Loucy (cell line): ENCODE measurements around the gene DCXR.

Source experiments
- H2AFZ ChIP-seq: fragments of 200-600 bp; sonication (generic); 2 replicates; pipeline ENCODE4 v1.6.0; 2016; ENCODE audit warnings: antibody characterized with exemption, mild to moderate bottlenecking, low read length, moderate library complexity
- H3F3A ChIP-seq: fragments of 200-600 bp; 2 replicates; pipeline ENCODE4 v1.6.0; 2016; ENCODE audit warnings: antibody characterized with exemption, low read depth, mild to moderate bottlenecking
- H3K27me3 ChIP-seq: fragments of 200-600 bp; sonication (generic); 2 replicates; pipeline ENCODE4 v1.6.1; 2014; ENCODE audit warnings: low read length, mild to moderate bottlenecking; ENCODE audit not compliant: insufficient read depth, poor library complexity, severe bottlenecking
- H3K36me3 ChIP-seq: fragments of 200-600 bp; sonication (generic); 2 replicates; pipeline ENCODE4 v1.6.1; 2016; ENCODE audit warnings: low read length; ENCODE audit not compliant: insufficient read depth
- H3K4me1 ChIP-seq: fragments of 200-600 bp; sonication (generic); 2 replicates; pipeline ENCODE4 v1.5.1; 2014; ENCODE audit warnings: low read length, mild to moderate bottlenecking; ENCODE audit not compliant: insufficient read depth, poor library complexity, severe bottlenecking
- H3K4me2 ChIP-seq: fragments of 200-600 bp; sonication (generic); 2 replicates; pipeline ENCODE4 v1.6.0; 2014; ENCODE audit warnings: antibody characterized with exemption, low read length, low read depth, mild to moderate bottlenecking; ENCODE audit not compliant: poor library complexity, severe bottlenecking
- H3K4me3 ChIP-seq: fragments of 200-600 bp; sonication (generic); 2 replicates; pipeline ENCODE4 v1.5.1; 2014; ENCODE audit warnings: low read length, mild to moderate bottlenecking, mixed read lengths; ENCODE audit not compliant: poor library complexity, severe bottlenecking
- H3K79me2 ChIP-seq: fragments of 200-600 bp; sonication (generic); 2 replicates; pipeline ENCODE4 v1.6.1; 2014; ENCODE audit warnings: low read length; ENCODE audit not compliant: insufficient read depth
- H3K9ac ChIP-seq: fragments of 200-600 bp; sonication (generic); 2 replicates; pipeline ENCODE4 v1.6.0; 2014; ENCODE audit warnings: mild to moderate bottlenecking, low read depth, low read length, moderate library complexity; ENCODE audit not compliant: poor library complexity, severe bottlenecking
- H3K9me2 ChIP-seq: fragments of 200-600 bp; sonication (generic); replicated peaks from 2 replicates; pipeline ENCODE4 v1.6.1; 2016; ENCODE audit warnings: low read depth, low read length, mixed read lengths
- H3K9me3 ChIP-seq: fragments of 200-600 bp; sonication (generic); 2 replicates; pipeline ENCODE4 v1.6.1; 2014; ENCODE audit warnings: mild to moderate bottlenecking, antibody characterized with exemption, low read length, low read depth; ENCODE audit not compliant: insufficient read depth
- H4K20me1 ChIP-seq: fragments of 200-600 bp; sonication (generic); 2 replicates; pipeline ENCODE4 v1.6.0; 2014; ENCODE audit warnings: antibody characterized with exemption, low read length, mild to moderate bottlenecking; ENCODE audit not compliant: insufficient read depth, poor library complexity, severe bottlenecking
- EZH2phosphoT487 ChIP-seq: fragments of 200-600 bp; IDR thresholded peaks from 2 replicates; pipeline ENCODE4 v1.6.1; 2018; ENCODE audit warnings: antibody characterized with exemption, mild to moderate bottlenecking, moderate library complexity, borderline replicate concordance
- TF ChIP-seq, protein P1 (sequence below): fragments of 200-600 bp; sonication (generic); conservative IDR thresholded peaks from 2 replicates; pipeline ENCODE4 v1.5.1; 2014; ENCODE audit warnings: mild to moderate bottlenecking, antibody characterized with exemption, low read length

DCXR gene

DNA sequence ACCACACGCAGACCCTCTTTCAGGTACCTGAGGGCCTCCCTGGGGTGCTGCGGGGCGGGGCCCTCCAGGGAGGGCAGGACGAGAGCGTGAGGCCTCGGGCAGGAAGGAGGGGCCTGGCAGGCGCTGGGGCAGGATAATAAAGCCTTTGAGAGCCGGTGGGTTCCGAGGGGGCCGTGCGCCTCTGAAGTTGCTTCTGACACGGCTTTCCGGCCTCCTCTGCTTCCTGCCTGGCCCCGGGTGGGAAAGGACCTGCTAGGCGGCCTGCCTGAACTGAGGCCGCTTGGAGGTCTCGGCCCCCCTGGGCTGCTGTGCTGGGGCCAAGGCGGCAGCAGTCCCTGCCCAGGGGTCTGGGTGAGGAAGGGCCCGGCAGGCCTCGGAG is 25.2 kb downstream of the DCXR start:
- Histone ChIP-seq H2AFZ (no peak overlapping the region), H3K4me3 (no peak overlapping the region), H3K9me3 (no peaks in the 10 kb centered on the region), H4K20me1 (no peaks in the 10 kb centered on the region), H3K36me3 (no peaks in the 10 kb centered on the region), H3K9ac (no peak overlapping the region), H3K4me1 (no peaks in the 10 kb centered on the region), H3K79me2 (no peaks in the 10 kb centered on the region), H3K4me2 (no peak overlapping the region), H3F3A (no peaks in the 10 kb centered on the region), H3K9me2 (no peaks in the 10 kb centered on the region), H3K27me3 (no peaks in the 10 kb centered on the region)
- TF ChIP-seq EZH2phosphoT487, result no peak
- TF ChIP-seq, protein P1, sequence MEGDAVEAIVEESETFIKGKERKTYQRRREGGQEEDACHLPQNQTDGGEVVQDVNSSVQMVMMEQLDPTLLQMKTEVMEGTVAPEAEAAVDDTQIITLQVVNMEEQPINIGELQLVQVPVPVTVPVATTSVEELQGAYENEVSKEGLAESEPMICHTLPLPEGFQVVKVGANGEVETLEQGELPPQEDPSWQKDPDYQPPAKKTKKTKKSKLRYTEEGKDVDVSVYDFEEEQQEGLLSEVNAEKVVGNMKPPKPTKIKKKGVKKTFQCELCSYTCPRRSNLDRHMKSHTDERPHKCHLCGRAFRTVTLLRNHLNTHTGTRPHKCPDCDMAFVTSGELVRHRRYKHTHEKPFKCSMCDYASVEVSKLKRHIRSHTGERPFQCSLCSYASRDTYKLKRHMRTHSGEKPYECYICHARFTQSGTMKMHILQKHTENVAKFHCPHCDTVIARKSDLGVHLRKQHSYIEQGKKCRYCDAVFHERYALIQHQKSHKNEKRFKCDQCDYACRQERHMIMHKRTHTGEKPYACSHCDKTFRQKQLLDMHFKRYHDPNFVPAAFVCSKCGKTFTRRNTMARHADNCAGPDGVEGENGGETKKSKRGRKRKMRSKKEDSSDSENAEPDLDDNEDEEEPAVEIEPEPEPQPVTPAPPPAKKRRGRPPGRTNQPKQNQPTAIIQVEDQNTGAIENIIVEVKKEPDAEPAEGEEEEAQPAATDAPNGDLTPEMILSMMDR, result no peak

DNA sequence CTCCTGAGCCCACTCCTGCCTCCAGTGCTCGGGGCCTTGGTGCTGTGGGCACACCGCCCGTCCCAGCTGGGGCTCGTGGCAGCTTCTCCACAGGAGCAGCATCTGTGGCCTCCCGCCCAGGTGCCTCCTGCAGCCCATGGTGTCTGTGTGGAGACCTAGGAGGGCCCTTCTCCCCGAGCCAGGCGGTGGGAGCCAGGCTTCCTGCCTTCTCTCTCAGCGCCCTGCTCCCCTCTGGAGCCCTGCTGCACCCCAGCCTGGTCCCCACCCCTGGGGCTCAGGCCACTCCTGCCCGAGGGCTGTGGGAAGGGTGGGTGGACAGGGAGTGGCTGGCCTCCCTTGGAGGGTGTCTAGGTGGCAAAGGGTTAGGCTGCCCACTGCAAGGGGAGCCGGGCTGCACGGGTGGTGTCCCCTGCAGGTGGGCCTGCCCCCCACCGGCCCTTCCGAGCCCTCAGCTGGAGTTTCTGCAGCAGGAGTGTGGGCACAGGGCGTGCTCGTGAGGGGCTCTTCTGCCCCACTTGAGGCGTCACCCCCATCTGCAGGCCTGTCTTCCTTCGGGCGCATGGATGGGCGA is 25.8 kb downstream of the DCXR start:
- Histone ChIP-seq H4K20me1 (no peaks in the 10 kb centered on the region), H3F3A (no peaks in the 10 kb centered on the region)
- TF ChIP-seq, protein P1, result no peak
- TF ChIP-seq EZH2phosphoT487, result no peak

DNA sequence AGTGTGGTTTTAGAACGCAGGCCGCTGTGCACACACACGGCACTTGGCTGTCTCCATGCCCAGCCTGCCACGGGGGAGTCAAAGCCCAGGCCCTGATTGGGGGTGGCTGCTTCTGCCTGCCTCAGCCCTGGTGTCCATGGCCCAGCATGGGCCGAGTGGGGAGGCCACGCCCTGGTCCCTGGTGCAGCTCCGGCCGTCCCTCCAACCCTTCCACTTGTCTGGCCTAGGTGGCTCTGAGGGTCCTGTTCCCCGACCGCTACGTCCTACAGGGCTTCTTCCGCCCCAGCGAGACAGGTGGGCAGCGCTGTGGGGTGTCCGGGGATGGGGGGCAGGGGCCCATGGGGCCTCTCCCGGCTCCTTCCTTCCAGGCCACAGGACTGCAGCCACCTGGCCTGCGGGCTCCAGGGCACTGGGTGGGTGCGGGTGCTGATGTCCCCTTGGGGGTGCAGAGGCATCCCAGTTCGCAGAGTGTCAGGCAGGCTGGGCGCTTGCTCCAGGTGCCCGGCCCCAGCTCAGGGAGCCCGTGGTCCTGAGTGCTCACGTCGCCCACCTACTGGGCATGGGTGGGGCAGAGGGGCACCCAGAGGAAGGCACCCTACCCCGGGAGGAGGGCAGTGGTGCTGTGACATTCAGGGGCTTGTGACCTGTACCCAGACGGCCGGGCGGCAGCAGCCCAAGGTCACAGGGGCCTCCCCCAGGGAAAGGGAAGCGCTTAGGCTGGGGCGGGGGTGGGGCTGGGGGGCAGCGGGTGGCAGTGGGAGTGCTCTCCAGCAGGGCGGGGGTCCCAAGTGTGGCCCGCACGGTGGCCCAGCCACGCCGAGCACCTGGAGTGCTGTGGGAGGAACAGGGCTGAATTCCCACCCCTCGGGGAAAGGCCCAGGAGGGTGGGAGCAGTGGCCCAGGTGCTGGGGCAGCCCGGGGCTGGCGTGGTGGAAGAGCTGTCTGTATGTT is 26.6 kb downstream of the DCXR start:
- no peaks in the 10 kb centered on the region for H3F3A ChIP-seq
- no peak overlapping the region for H3K9ac ChIP-seq
- no peaks in the 10 kb centered on the region for H4K20me1 ChIP-seq
- no peaks in the 10 kb centered on the region for H3K27me3 ChIP-seq
- no peaks in the 10 kb centered on the region for H3K79me2 ChIP-seq
- no peak for TF ChIP-seq EZH2phosphoT487
- TF ChIP-seq, protein P1, result no peak
- no peaks in the 10 kb centered on the region for H3K9me2 ChIP-seq
- H3K9me3 ChIP-seq, result no peaks in the 10 kb centered on the region
- no peak overlapping the region for H3K4me3 ChIP-seq
- no peaks in the 10 kb centered on the region for H3K36me3 ChIP-seq
- H2AFZ ChIP-seq, result no peak overlapping the region
- H3K4me1 ChIP-seq, result no peaks in the 10 kb centered on the region
- no peak overlapping the region for H3K4me2 ChIP-seq

More for the DNA sequence above, 25.8 kb downstream of the DCXR start:
- H3K9ac ChIP-seq, result no peak overlapping the region
- no peak overlapping the region for H2AFZ ChIP-seq
- no peak overlapping the region for H3K4me2 ChIP-seq
- no peaks in the 10 kb centered on the region for H3K36me3 ChIP-seq
- no peaks in the 10 kb centered on the region for H3K9me2 ChIP-seq
- no peaks in the 10 kb centered on the region for H3K27me3 ChIP-seq
- H3K9me3 ChIP-seq, result no peaks in the 10 kb centered on the region
- no peaks in the 10 kb centered on the region for H3K79me2 ChIP-seq
- no peak overlapping the region for H3K4me3 ChIP-seq
- H3K4me1 ChIP-seq, result no peaks in the 10 kb centered on the region
